Measurements from ENCODE around the gene CDC42EP4.

Gene CDC42EP4

DNA sequence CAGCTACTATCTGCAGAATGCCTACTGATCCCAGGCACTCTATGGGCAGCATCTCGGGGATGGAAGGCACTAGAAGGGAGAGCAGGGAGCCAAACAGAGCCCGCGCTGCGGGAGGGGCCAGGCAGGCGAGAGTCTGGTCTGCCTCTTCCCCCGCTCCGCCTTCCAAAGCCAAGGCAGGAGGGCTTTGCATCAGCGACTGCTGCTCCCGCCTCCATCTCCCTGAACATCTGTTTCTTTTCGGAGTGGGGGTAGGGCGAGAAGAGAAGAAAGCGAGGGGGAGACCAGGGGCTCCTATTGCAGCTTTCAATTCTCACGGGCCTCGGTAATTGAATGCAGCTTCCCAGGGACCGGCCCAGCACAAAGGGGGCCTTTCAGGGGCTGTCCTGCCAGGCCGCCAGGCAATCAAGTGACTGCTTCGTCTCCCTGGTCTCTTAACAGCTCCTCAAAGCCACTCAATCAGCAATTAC, 31.4 kb upstream of the CDC42EP4 start:
- no peak overlapping the region for H3K4me3 ChIP-seq (ENCODE audit: low read length)
- no peak for DNase-seq (ENCODE audit: low read depth)

DNA sequence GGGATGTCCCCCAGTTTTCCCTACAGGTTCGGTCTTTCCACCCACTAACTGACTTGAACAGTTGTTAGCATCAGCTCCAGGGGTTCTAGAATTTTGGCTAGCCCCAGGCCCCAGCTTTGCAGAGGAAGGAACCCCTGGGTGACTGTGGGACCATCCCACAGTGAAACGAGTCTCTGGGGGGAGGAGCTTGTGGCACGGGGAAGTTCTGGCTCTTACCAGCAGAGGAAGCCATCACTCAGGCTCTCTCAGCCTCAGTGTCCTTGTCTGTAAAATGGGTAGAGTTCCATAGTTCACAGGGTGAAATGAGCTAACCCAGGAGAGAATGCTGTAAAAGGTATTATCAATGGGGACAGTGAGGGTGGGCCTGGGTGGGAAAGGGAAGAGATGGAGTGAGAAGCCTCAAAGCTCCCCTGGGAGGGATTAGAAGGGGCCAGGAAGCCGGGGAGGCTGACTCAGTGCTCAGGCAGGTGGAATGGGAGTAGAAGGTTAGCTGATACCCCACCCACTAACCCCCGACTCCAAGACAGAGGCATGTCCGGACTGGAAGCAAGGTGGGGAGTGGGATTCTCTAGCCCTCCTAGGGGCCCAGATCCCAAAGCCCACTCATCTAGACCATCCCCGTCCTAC, 30.9 kb upstream of the CDC42EP4 start:
- DNase-seq (ENCODE audit: low read depth): peak; percentile 61
- H3K4me3 ChIP-seq (ENCODE audit: low read length): no peak overlapping the region
- TF ChIP-seq, protein P1, sequence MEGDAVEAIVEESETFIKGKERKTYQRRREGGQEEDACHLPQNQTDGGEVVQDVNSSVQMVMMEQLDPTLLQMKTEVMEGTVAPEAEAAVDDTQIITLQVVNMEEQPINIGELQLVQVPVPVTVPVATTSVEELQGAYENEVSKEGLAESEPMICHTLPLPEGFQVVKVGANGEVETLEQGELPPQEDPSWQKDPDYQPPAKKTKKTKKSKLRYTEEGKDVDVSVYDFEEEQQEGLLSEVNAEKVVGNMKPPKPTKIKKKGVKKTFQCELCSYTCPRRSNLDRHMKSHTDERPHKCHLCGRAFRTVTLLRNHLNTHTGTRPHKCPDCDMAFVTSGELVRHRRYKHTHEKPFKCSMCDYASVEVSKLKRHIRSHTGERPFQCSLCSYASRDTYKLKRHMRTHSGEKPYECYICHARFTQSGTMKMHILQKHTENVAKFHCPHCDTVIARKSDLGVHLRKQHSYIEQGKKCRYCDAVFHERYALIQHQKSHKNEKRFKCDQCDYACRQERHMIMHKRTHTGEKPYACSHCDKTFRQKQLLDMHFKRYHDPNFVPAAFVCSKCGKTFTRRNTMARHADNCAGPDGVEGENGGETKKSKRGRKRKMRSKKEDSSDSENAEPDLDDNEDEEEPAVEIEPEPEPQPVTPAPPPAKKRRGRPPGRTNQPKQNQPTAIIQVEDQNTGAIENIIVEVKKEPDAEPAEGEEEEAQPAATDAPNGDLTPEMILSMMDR (conservative IDR thresholded peaks at IDR 0.05; ENCODE audit: low read depth, low read length): peak; percentile 21

More for the DNA sequence above, 31.4 kb upstream of the CDC42EP4 start:
- TF ChIP-seq, protein P1 (conservative IDR thresholded peaks at IDR 0.05; ENCODE audit: low read depth, low read length): no peak

DNA sequence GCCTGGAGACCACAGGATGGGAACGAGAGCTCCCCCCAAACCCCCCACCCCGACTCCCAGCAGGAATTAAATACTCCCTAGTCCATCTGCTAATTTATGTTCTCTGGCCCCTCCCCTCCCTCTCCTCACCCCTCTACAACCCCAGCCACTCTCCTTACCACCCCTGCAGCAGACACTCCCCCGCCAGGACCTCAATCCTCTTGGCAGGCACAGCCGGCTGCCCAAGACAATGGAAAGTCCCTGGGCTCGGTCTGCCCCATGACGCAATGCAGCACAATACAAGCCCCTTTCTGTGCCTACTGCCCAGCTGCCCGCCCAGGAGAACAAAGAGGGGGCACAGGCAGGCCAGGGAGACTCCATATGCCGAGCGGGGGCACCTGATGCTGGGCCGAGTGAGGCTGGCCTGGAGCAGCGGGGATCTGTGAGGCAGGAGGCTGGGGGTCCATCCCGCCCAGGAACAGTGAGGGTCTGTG, 30.3 kb upstream of the CDC42EP4 start:
- H3K4me3 ChIP-seq (ENCODE audit: low read length): no peak overlapping the region
- TF ChIP-seq, protein P1 (conservative IDR thresholded peaks at IDR 0.05; ENCODE audit: low read depth, low read length): no peak
- peak; percentile 96 for DNase-seq (ENCODE audit: low read depth)

DNA sequence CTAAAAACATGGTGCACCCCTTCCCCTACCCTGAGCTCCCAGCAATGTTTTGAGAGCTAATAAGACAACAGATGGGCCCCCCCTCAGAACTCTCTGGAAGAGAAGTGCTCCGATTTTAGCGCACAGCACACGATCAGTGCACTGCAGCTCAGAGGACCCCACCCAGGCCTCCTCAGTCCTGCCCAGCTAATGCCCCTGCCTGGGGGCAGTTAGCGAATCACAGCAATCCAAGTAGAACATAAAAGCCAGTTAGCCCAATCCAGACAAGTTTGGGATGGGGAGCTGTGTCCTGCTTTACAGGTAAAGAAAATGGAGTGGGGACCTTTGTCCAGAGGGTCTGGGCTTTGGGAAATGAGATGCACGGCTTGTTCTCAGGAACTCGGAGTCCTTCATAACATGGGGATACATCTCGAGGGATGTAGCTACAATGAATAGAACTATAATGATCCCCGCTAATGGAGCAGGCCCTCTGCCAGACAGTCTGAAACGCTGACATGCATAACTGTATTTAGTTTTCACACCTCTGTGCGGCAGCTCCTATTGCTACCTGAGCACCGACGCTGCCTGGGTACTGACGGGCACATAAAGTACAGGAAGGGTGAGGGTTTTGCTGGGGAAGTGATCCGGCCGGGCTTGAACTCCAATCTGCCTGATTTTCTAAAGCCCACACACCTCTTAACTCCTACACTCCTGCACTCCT, 29.7 kb upstream of the CDC42EP4 start:
- no peak for DNase-seq (ENCODE audit: low read depth)
- no peak overlapping the region for H3K4me3 ChIP-seq (ENCODE audit: low read length)

DNA sequence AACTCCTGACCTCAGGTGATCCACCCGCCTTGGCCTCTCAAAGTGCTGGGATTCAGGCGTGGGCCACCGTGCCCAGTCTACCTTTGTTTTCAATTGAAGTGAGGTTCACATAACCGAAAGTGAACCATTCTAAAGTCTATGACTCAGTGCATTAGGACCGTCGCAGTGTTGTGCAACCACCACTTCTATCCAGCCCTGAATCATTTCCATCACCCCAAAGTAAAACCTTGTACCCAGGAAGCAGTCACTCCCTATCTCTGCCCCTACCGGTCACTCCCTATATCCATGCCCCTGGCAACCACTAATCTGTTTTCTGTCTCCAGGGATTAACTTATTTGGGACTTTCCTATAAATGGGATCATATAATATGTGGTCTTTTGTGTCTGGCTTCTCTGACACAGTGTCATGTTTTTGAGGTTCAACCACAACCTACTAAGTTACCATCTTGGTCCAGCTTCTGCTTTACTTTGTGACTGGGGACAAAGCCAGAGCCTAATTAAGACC, 28.3 kb upstream of the CDC42EP4 start:
- DNase-seq (ENCODE audit: low read depth): peak; percentile 98
- TF ChIP-seq, protein P1 (conservative IDR thresholded peaks at IDR 0.05; ENCODE audit: low read depth, low read length): peak; percentile 59
- H3K4me3 ChIP-seq (ENCODE audit: low read length): no peak overlapping the region

More for the DNA sequence above, 29.7 kb upstream of the CDC42EP4 start:
- TF ChIP-seq, protein P1 (conservative IDR thresholded peaks at IDR 0.05; ENCODE audit: low read depth, low read length): no peak

DNA sequence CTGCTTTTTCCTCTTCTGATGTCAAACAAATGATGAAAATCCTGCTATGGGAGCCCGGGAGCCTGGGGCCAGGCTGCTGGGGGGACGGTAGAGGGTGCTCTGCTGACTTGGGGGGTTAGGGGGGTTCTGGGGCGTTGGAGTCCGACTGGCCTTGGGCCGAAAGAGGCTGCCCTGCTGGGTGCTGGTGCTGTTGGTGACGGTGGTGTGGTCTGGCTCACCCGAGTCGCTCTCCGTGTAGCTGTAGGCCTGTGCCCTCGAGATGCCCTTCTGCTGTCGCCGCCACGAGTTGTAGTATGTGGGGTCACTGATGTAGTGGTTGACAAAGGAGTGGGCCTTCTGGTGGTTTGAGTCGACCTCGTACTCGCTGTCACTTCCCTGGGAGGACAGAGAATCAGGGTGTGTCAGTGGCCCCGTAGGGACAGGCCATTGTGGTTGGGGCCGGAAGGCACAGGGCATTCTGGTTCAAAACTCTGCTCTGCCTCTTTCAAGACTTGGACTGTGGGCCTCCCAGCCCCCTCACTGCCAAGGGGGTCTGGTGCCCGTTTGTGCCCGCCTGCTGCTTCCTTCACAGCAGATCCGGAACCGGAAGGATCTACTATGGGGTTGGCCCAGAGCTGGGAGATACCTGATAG, 26.9 kb upstream of the CDC42EP4 start:
- H3K4me3 ChIP-seq (ENCODE audit: low read length): no peak overlapping the region
- no peak for DNase-seq (ENCODE audit: low read depth)
- TF ChIP-seq, protein P1 (conservative IDR thresholded peaks at IDR 0.05; ENCODE audit: low read depth, low read length): no peak

All from retinal pigment epithelial cell (primary cell).